Fibroblast of mammary gland (primary cell): ENCODE data around the gene RPS4Y2.

Experiments
- DNase-seq: peaks from one replicate; pipeline ENCODE4 v3.0.0-alpha.2; 2010; ENCODE audit warnings: low read depth
- H3K4me3 ChIP-seq: 2 replicates; pipeline ENCODE4 v1.5.1; 2011; ENCODE audit warnings: low read depth, mild to moderate bottlenecking, low read length, moderate library complexity; ENCODE audit not compliant: control insufficient read depth
- TF ChIP-seq, protein P1 (sequence below): conservative IDR thresholded peaks from 2 replicates; pipeline ENCODE4 v1.5.1; 2011; ENCODE audit warnings: low read depth, low read length, inconsistent platforms; ENCODE audit not compliant: control insufficient read depth, insufficient read depth

Gene RPS4Y2

DNA sequence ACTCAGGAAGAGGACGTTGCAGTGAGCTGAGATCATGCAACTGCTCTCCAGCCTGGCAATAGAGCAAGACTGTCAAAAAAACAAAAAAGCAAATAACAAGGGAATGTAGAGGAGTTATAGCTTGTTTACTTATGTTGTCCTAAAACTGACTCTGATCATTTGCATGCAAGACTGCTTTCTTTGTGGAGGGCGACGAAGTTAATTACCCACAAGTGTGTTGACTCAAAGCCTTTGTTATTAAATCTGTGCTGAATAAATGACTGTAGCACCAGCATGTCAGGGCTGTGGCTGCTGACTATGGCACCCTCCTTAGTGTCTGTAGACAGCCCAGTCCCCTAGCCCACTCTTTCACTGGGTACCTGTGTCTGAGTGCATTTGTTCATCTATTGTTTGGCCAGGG lies 50.3 kb downstream of the RPS4Y2 start:
- no peak overlapping the region for H3K4me3 ChIP-seq
- no peak for DNase-seq
- TF ChIP-seq, protein P1, sequence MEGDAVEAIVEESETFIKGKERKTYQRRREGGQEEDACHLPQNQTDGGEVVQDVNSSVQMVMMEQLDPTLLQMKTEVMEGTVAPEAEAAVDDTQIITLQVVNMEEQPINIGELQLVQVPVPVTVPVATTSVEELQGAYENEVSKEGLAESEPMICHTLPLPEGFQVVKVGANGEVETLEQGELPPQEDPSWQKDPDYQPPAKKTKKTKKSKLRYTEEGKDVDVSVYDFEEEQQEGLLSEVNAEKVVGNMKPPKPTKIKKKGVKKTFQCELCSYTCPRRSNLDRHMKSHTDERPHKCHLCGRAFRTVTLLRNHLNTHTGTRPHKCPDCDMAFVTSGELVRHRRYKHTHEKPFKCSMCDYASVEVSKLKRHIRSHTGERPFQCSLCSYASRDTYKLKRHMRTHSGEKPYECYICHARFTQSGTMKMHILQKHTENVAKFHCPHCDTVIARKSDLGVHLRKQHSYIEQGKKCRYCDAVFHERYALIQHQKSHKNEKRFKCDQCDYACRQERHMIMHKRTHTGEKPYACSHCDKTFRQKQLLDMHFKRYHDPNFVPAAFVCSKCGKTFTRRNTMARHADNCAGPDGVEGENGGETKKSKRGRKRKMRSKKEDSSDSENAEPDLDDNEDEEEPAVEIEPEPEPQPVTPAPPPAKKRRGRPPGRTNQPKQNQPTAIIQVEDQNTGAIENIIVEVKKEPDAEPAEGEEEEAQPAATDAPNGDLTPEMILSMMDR = no peak

DNA sequence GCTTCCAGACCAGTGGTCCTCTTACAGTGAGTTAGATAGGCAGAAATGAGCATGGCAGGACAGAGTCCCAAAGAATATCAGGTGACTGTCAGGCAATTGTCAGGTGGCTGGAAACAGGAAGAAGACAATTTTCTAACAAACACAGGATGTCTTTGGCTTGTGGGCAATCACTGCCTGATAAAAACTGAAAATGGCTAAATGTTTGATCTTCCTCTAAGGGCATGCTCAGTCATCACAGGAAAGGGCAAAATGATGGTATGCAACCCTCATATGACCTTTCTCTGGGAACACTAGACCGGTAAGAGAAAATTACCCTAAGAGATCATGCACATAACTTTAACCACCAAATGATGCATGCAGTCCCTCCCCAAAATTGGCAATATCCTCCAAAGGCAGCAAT lies 57.6 kb downstream of the RPS4Y2 start:
- TF ChIP-seq, protein P1 = no peak
- no peak overlapping the region for H3K4me3 ChIP-seq
- DNase-seq = no peak

DNA sequence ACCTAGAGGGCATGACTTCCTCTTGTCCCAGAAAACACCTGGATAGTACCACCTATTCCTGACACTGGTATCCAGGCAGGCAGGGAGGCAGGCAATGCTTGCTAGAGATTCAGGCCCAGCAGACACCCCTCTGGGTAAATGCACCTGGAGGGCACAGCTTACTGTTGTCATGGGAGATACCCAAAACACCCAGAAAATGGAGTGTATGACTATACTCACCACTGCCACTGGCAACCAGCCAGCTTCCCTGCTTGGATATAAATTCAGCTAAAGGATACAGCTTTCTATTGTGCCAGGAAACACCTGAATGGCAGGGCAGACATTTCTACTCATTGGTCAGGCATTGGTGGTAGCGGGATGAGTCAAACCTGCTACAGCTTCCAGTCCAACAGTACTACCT lies 58.9 kb downstream of the RPS4Y2 start:
- no peak for DNase-seq
- no peak overlapping the region for H3K4me3 ChIP-seq
- TF ChIP-seq, protein P1 = no peak

DNA sequence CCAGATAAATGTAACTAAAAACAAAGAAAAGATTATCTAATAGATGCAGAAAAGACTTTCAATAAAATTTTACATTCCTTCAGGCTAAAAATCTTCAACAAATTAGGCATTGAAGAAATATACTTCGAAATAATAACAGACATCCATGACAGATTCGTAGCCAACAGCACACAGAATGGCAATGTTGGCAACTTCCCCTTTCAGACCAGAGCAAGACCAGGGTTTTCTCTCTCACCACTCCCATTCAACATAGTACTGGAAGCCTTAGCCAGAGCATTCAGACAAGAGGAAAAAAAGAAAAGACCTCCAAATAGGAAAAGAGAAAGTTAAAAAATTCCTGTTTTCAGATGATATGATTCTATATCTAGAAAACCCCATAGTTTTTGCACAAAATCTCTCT lies 61.2 kb downstream of the RPS4Y2 start:
- H3K4me3 ChIP-seq = no peak overlapping the region
- DNase-seq = no peak

More for the DNA sequence above, 61.2 kb downstream of the RPS4Y2 start:
- TF ChIP-seq, protein P1 = no peak
